Colonic mucosa (tissue), 4 donors: Measurements from ENCODE around the gene METTL24. TPM values are rescaled to one million over a fixed set of nuclear protein-coding genes. Genes with fewer than 3 reads are reported as not detected.

Experiments used
- DNase-seq: peaks from one replicate; pipeline ENCODE4 v3.0.0-alpha.2; 2020
- H3K27ac ChIP-seq: fragments of 200-600 bp; one replicate; pipeline ENCODE4 v1.8.0; 2021
- H3K27me3 ChIP-seq: fragments of 200-600 bp; one replicate; pipeline ENCODE4 v1.8.0; 2021
- H3K36me3 ChIP-seq: fragments of 200-600 bp; one replicate; pipeline ENCODE4 v1.8.0; 2021
- H3K4me1 ChIP-seq: fragments of 200-600 bp; one replicate; pipeline ENCODE4 v1.8.0; 2021; ENCODE audit warnings: mild to moderate bottlenecking
- H3K4me3 ChIP-seq: fragments of 200-600 bp; one replicate; pipeline ENCODE4 v1.8.0; 2021
- H3K9ac ChIP-seq, 2 donors: one replicate each; pipeline ENCODE4 v1.7.0; 2013; ENCODE audit warnings: control low read depth in 2 of 2, low read depth in 2 of 2, low read length in 2 of 2
- H3K9me3 ChIP-seq: fragments of 200-600 bp; one replicate; pipeline ENCODE4 v1.8.0; 2021
- CTCF ChIP-seq: fragments of 200-600 bp; IDR thresholded peaks from one replicate; pipeline ENCODE4 v1.8.0; 2022; ENCODE audit warnings: antibody characterized with exemption, mild to moderate bottlenecking
- intact Hi-C: fragments of 100-400 bp; cut with DNase I; formaldehyde crosslinking; loops from one replicate; pipeline ENCODE4 v1.14.1; 2022
- total RNA-seq, 2 donors: library from RNA; stranded (reverse); fragmentation: NEBNext Ultra II Directional in 1 of 2; extraction: Animal tissue kit (Norgen Biotek cat#: 25700) in 1 of 2; gene quantifications; one replicate each; pipeline ENCODE4 v1.2.1, GENCODE V29; 2021
- donor health status: healthy.
- donor health status: DM: no; HTN: no; CAD: no.
- donor health status: DM: no; HTN: no; CAD: no.

The METTL24 gene
- total RNA-seq, 2 donors from 2014 or later, result 0.54 to 3.5 TPM

GRCh38 chr6:110364364-110365105 lies 6.4 kb upstream of the METTL24 start:
- no peaks in the 10 kb centered on the region for H3K27me3 ChIP-seq
- TF ChIP-seq CTCF, result no peak
- no peak overlapping the region for H3K4me3 ChIP-seq
- no peaks in the 10 kb centered on the region for H3K36me3 ChIP-seq
- no peak for DNase-seq
- intact Hi-C loops, result no loop called here
- no peak overlapping the region for H3K9ac ChIP-seq
- no peak overlapping the region for H3K27ac ChIP-seq
- H3K4me1 ChIP-seq, result no peaks in the 10 kb centered on the region
- H3K9me3 ChIP-seq, result no peaks in the 10 kb centered on the region

DNA sequence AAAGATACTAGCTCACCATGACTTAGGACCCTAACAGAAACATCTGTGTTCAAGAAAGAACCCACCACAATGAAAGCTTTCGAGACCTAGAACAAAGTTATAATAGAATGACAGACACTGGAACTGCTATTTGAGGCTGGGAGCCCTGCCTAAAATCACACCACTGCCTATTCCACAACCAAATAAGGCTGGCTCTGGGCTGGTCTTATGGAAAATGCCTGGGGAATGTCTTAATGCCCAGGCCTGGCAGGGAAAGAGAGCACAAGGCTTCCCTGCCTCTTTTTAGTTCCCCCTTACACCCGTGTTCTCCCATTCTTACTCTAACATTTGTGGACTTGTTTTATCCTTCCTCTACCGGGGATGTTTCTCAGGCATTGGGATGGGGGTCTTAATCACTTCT lies 5.6 kb upstream of the METTL24 start:
- intact Hi-C loops, result no loop called here
- Histone ChIP-seq H3K9me3 (no peaks in the 10 kb centered on the region), H3K9ac (no peak overlapping the region), H3K4me3 (no peak overlapping the region), H3K4me1 (no peaks in the 10 kb centered on the region), H3K36me3 (no peaks in the 10 kb centered on the region), H3K27ac (no peak overlapping the region), H3K27me3 (peaks cover under 1% of the 10 kb centered on the region)
- no peak for DNase-seq
- TF ChIP-seq CTCF, result no peak

GRCh38 chr6:110360676-110361075 lies 2.5 kb upstream of the METTL24 start:
- intact Hi-C loops, result no loop called here
- no peak overlapping the region for H3K27ac ChIP-seq

GRCh38 chr6:110359556-110359955 lies 1.4 kb upstream of the METTL24 start:
- Histone ChIP-seq H3K36me3 (no peaks in the 10 kb centered on the region), H3K9ac (no peak overlapping the region), H3K4me3 (no peak overlapping the region), H3K4me1 (no peaks in the 10 kb centered on the region), H3K27me3 (peaks cover 8% of the 10 kb centered on the region), H3K9me3 (no peaks in the 10 kb centered on the region), H3K27ac (no peak overlapping the region)
- intact Hi-C loops, result no loop called here
- DNase-seq, result no peak
- no peak for TF ChIP-seq CTCF

More at GRCh38 chr6:110360676-110361075, 2.5 kb upstream of the METTL24 start:
- H3K9ac ChIP-seq, result no peak overlapping the region
- H3K4me3 ChIP-seq, result no peak overlapping the region
- H3K36me3 ChIP-seq, result no peaks in the 10 kb centered on the region
- no peak for DNase-seq
- TF ChIP-seq CTCF, result no peak
- no peaks in the 10 kb centered on the region for H3K9me3 ChIP-seq
- peaks cover 8% of the 10 kb centered on the region for H3K27me3 ChIP-seq
- H3K4me1 ChIP-seq, result no peaks in the 10 kb centered on the region

GRCh38 chr6:110358553-110359160 lies 508 bp upstream of the METTL24 start:
- peak overlapping the region; percentile 45 for H3K4me3 ChIP-seq
- H3K27ac ChIP-seq, result no peak overlapping the region
- no peak for TF ChIP-seq CTCF
- H3K4me1 ChIP-seq, result no peaks in the 10 kb centered on the region
- no peak for DNase-seq
- no peaks in the 10 kb centered on the region for H3K9me3 ChIP-seq
- intact Hi-C loops, result no loop called here
- no peaks in the 10 kb centered on the region for H3K36me3 ChIP-seq
- peaks cover 8% of the 10 kb centered on the region for H3K27me3 ChIP-seq
- H3K9ac ChIP-seq, result peak overlapping the region; percentile 26 to 60
